ENCODE measurements around the gene FGR. TPM values are rescaled to one million over a fixed set of nuclear protein-coding genes. Genes with fewer than 3 reads are reported as not detected.
A peak's percentile ranks its signal among the peaks of the same experiment; 100 is the strongest.

FGR gene
- total and polyA plus RNA-seq, 2 donors (not counting 1 experiment from before 2014, with no cell fraction given), result 57.0 to 295 TPM

GRCh38 chr1:27662261-27662660 is 27.3 kb upstream of the FGR start:
- DNase-seq (no peak), ATAC-seq (ENCODE audit: low read depth) (no peak)
- peaks cover 42 to 57% of the 10 kb centered on the region in 2 donors for H3K4me1 ChIP-seq (ENCODE audit: control insufficient read depth in 2 of 2, insufficient read depth in 2 of 2, low read length in 2 of 2)
- H3K79me2 ChIP-seq (ENCODE audit: control insufficient read depth, insufficient read depth, low read length), result no peaks in the 10 kb centered on the region
- ChIA-PET POLR2A (interaction anchor here (0.6 to 6.7 kb wide), 10 partner anchors 30 to 741 kb away, joined by 3 to 55 read pairs (median 8); partner anchors contain the start of genes AHDC1, FGR and NUDC), CTCF (interaction anchor here (0.7 to 8.8 kb wide), 32 partner anchors 8 to 378 kb away, joined by 3 to 473 read pairs (median 6); partner anchors contain the start of genes AHDC1, FGR, GPR3 and IFI6)
- peak overlapping the region; percentile 71 for H2AFZ ChIP-seq (ENCODE audit: insufficient read depth, low read depth, low read length, poor library complexity, severe bottlenecking)
- H3K36me3 ChIP-seq (replicated peaks in 1 of 2; ENCODE audit: control extremely low read depth in 1 of 2, control insufficient read depth in 1 of 2, extremely low read depth in 1 of 2, insufficient read depth in 2 of 2, low read length in 1 of 2), result peaks cover 0 to 1% of the 10 kb centered on the region in 2 experiments
- H3K9me3 Mint-ChIP-seq (ENCODE audit: insufficient read depth), result no peaks in the 10 kb centered on the region
- no peaks in the 10 kb centered on the region for H3K27me3 ChIP-seq (replicated peaks in 1 of 4; ENCODE audit: control extremely low read depth in 1 of 4, control insufficient read depth in 3 of 4, insufficient read depth in 4 of 4, low read length in 3 of 4)
- H3K4me1 Mint-ChIP-seq, result peaks cover 51% of the 10 kb centered on the region
- 71% methylated on average over 3 of the region's 5 CpGs for WGBS (ENCODE audit: insufficient coverage)
- H3K9ac ChIP-seq (ENCODE audit: low read length), result peak overlapping the region; percentile 44
- H3K27ac Mint-ChIP-seq, result peak overlapping the region; percentile 99
- TF ChIP-seq EZH2 (IDR thresholded peaks at IDR 0.05; ENCODE audit: borderline replicate concordance, insufficient read depth, low read depth, low read length, poor library complexity, severe bottlenecking) (no peak), CTCF (IDR thresholded peaks at IDR 0.05) (no peak)
- peak overlapping the region; percentile 75 for H3K4me2 ChIP-seq (replicated peaks; ENCODE audit: low read depth, low read length, poor library complexity, severe bottlenecking)
- no peaks in the 10 kb centered on the region for H3K9me3 ChIP-seq (ENCODE audit: control extremely low read depth in 1 of 3, control insufficient read depth in 2 of 3, insufficient read depth in 1 of 3, low read length in 2 of 3)
- peak overlapping the region in 1 of 5 experiments; percentile 20 for H3K4me3 ChIP-seq (ENCODE audit: control extremely low read depth in 1 of 5, extremely low read depth in 1 of 5, insufficient read depth in 1 of 5, low read depth in 2 of 5, low read length in 4 of 5)
- H3K27ac ChIP-seq (ENCODE audit: low read length in 2 of 2), result peak overlapping the region; percentile 85 to 96
- no peaks in the 10 kb centered on the region for H4K20me1 ChIP-seq (ENCODE audit: control insufficient read depth, insufficient read depth, low read length, poor library complexity, severe bottlenecking)
- H3K4me3 Mint-ChIP-seq, result peak overlapping the region; percentile 81
- H3K27me3 Mint-ChIP-seq, result no peaks in the 10 kb centered on the region
- intact Hi-C loops (cut with micrococcal nuclease), result loop anchor here (2.0 to 10.0 kb wide), 3 partner anchors 245 to 557 kb away; no protein-coding TSS in a partner anchor

- Mint-ChIP-seq H3K4me3 (peak overlapping the region; percentile 23), H3K27ac (peak overlapping the region; percentile 99), H3K27me3 (no peaks in the 10 kb centered on the region), H3K9me3 (ENCODE audit: insufficient read depth) (no peaks in the 10 kb centered on the region), H3K4me1 (peaks cover 54% of the 10 kb centered on the region)
- H3K4me3 ChIP-seq (ENCODE audit: control extremely low read depth in 1 of 5, extremely low read depth in 1 of 5, insufficient read depth in 1 of 5, low read depth in 2 of 5, low read length in 4 of 5), result no peak overlapping the region
- WGBS (ENCODE audit: insufficient coverage), result 93% methylated on average over 5 of the region's 8 CpGs
- ChIA-PET POLR2A (interaction anchor here (0.6 to 6.7 kb wide), 9 partner anchors 12 to 336 kb away, joined by 3 to 55 read pairs (median 10); partner anchors contain the start of genes AHDC1 and FGR), CTCF (interaction anchor here (0.7 to 8.8 kb wide), 21 partner anchors 8 to 329 kb away, joined by 3 to 473 read pairs (median 6); partner anchors contain the start of genes AHDC1, FAM76A, GPR3 and IFI6)
- ATAC-seq (ENCODE audit: low read depth) (no peak), DNase-seq (no peak)
- H3K27ac ChIP-seq (ENCODE audit: low read length in 2 of 2), result peak overlapping the region; percentile 98 to 100
- no peak overlapping the region for H3K9ac ChIP-seq (ENCODE audit: low read length)
- H3K36me3 ChIP-seq (replicated peaks in 1 of 2; ENCODE audit: control extremely low read depth in 1 of 2, control insufficient read depth in 1 of 2, extremely low read depth in 1 of 2, insufficient read depth in 2 of 2, low read length in 1 of 2), result peaks cover 0 to 1% of the 10 kb centered on the region in 2 experiments
- H3K4me2 ChIP-seq (replicated peaks; ENCODE audit: low read depth, low read length, poor library complexity, severe bottlenecking), result peak overlapping the region; percentile 89
- no peaks in the 10 kb centered on the region for H4K20me1 ChIP-seq (ENCODE audit: control insufficient read depth, insufficient read depth, low read length, poor library complexity, severe bottlenecking)
- H2AFZ ChIP-seq (ENCODE audit: insufficient read depth, low read depth, low read length, poor library complexity, severe bottlenecking), result no peak overlapping the region
- H3K4me1 ChIP-seq (ENCODE audit: control insufficient read depth in 2 of 2, insufficient read depth in 2 of 2, low read length in 2 of 2), result peaks cover 42 to 61% of the 10 kb centered on the region in 2 donors
- TF ChIP-seq EZH2 (IDR thresholded peaks at IDR 0.05; ENCODE audit: borderline replicate concordance, insufficient read depth, low read depth, low read length, poor library complexity, severe bottlenecking) (no peak), CTCF (IDR thresholded peaks at IDR 0.05) (no peak)
- intact Hi-C loops (cut with micrococcal nuclease), result loop anchor here (2.0 to 10.0 kb wide), 4 partner anchors 171 to 557 kb away; partner anchors contain the start of gene WASF2
- no peaks in the 10 kb centered on the region for H3K9me3 ChIP-seq (ENCODE audit: control extremely low read depth in 1 of 3, control insufficient read depth in 2 of 3, insufficient read depth in 1 of 3, low read length in 2 of 3)
- H3K27me3 ChIP-seq (replicated peaks in 1 of 4; ENCODE audit: control extremely low read depth in 1 of 4, control insufficient read depth in 3 of 4, insufficient read depth in 4 of 4, low read length in 3 of 4), result no peaks in the 10 kb centered on the region
- H3K79me2 ChIP-seq (ENCODE audit: control insufficient read depth, insufficient read depth, low read length), result no peaks in the 10 kb centered on the region
Observed at GRCh38 chr1:27661412-27662075, 26.6 kb upstream of the FGR start.
